ENCODE measurements around the gene SORCS1.

Gene SORCS1

DNA sequence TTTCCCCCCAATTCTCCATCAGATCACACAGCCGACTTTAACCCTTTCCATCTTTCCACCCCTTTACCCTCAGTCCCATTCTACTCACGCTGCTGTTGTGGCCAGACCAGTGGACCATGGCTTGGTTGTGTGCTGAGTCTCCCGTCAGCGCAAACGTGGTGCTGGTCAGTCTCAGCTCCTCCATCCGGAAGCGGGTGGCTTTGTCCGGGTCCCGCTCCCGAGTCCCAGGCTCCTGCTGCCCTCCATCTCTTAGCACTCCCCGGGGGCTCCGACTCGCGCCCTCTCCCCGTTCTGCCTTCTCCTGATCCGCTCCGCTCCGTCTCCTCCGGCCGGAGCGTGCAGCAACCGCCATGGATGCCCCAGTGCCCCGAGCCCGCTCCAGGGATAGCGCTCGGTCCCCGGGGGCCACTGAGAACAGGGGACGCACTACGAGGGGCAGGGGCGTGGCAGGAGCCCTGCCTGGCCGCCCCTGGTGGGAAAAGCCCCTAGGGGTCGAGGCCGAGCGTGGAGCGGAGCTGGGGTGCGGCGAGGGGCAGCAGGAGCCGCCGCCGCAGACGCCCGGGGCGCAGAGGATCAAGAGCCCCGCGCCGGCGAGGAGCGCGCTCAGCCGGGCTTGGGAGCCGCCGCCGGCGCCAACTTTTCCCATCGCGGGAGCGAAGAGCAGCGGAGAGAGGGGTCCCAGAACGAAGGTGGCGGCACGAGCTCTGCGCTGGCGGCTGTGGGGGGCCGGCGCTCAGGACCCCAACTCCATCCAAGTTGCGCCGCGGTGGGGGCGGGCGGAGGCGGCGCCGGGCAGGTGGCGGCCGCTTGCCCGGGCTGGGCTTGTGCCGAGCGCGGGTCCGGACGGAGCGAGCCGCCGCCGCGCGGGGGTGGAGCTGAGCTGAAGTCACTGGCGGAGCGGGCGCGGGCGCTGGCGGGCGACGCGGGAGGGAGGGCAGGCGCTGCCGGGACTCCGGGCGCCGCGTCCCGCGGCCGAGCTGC lies at the start of gene SORCS1:
Gene SORCS1, minus strand, starts transcription at position 826 of the 981 bp plus-strand sequence.
- no peak for DNase-seq

DNA sequence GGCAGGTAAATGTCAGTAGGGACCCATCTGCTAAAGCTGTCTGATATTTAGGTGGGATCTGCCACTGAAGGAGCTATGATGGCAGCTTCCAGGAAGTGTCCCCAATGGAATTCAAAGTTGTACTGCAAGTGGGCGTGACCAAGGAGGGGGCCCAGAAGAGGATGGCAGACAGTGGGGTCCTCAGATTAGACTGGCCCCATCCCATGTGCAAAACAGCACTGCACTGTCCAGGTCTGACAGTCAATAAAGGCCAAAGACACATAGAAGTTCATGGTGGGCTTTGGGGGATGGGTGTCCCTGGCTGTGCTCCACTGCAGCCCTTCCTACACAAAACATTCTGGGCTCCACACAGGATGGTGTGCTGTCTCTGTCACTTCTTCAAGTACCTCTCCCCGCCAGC lies 49.8 kb upstream of the SORCS1 start:
- DNase-seq, result no peak

DNA sequence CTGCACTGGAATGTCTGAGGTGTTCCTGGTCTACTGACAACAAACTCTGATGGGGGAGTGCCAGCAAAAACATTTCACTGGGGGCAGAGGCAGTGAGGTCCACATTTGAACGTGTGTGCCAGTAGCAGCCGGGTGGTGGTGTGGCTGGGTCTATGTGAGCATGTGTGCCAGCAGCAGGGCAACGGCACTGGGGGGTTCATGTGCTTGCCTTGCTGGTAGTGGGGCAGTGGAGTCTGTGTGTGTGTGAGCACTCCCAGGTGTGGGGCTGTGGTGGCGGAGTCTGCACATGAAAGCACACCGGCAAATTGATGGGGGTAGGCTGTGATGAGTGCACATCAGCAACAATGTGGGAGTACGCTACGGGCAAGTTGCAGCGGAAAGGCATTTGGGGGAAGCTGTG lies 49.4 kb upstream of the SORCS1 start:
- no peak for DNase-seq

DNA sequence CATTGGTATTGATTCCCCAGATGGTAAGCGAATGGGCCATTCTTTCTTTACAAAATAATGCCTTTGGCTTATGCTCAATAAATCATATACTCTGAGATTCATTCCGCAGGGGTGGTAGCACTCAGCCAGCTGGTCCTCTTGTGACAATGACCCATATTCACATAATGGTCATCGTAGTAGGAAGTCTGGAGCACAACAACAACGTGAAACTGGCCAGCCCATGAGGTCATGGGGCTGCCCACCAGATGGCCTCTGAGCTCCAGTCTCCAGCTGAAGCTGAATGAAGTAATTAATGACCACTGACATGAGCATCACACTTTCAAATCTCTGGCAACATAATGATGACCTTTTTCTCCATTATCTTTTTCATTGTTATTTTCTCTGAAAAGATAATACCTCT lies 42.3 kb upstream of the SORCS1 start:
- DNase-seq, result no peak

DNA sequence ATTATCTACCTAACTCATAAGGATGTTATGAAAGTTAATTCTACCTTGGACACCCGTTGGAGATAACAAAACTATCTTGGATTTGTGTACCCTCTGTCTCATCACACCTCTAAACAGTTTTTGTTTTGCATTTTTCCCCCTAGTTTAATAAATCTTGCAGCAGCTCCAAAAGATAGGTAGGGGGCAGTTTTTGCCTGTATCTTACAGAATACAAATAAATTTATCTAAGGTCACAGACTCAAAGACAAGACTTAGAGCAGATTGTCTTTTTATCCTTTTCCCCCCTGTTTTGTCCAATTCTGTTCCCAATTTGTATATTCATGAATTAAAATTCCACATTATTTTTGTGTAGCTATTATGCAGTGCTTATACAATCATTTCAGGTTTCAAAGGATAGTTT lies 5.0 kb upstream of the SORCS1 start:
- no peak for DNase-seq

DNA sequence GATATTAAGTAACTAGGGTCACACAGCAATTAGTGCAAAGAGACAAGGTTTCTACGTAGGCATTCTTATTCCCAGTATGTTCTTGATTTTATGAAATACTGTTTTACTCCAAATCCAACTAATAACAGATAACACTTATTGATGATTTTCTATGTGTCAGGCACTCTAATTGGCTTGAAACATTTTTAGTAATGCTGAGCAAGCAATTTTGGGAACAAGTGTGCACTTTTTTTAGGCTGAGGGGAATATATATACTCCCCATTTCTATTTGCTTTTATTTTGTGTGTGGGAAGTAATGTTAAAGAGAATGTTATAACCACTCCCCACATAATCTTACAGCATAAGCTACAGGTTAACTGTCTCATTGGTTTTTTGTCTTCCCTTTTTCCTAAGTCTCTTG lies 4.2 kb upstream of the SORCS1 start:
- no peak for DNase-seq

DNA sequence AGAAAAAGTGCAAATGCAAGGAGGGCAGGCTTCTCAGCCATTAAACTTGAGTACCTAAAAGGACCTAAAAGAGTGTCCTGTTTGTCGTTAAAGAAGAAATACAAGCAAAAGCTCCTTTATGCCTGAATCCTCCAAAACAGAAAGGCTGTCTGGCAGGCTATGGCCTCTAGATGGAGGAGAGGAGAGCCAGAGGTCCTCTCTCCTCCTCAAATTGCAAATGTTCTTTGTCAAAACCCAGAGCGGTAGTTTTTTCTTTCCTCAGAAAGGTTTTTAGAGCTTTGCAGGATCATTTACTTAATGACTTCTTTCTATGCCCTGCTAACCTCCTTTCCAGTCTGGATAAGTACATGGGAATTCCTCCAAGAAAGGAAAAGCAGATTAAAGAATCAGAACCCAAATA lies 1.9 kb upstream of the SORCS1 start:
- no peak for DNase-seq

DNA sequence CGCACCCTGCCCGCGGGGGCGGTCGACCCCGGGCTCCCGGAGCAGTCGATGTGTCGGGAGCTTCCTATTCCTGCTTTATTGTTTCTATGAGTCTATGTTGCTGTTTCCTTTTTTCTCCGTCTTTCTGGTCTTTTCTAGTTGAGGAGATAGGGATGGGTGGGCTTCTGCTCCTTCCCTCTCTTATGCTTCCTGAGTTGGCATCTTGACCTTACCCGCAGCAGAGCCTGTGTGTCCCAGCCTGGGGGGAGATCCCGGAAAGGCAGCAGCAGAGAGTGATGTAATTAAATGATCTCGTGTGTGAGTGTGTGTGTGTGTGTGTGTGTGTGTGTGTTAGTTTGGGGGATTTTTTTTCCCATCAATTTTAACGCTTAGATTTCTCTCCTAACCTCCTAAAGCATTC lies 486 bp upstream of the SORCS1 start:
- DNase-seq, result no peak

DNA sequence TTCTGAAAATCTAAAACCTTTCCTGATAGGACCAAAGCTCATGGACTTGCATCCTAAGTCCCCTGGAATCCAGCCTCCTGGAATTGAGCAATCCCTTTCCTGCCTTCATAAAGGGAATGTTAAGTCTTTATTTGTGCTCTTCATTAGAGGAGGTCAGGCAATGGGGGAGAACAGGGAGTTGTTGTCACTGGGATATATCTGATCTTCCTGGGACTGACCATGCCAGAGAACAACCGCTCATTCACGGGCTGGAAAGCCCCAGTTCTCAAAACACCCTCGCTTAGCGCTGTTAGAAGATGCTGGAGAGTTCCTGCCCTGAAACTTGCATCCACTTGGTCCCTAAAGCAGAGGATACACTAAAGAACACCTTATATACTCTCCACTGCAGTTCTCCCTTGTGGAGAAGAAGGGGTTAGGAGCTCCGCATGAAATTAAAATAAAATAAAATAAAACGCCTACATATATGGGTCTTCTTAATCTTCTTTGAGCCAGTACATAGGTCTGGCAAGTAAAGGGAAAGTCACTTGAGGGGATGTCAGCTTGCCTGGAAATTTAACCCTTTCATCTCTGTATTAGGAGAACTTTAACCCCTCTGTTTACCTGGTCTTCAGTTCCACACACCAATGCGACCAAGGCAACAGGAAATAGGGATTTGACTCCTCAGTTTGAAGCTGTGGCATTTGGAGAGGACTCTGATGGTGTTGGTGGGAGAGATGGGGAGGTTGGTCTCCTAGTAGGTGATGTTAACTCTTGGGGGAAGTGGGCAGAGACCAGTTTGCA lies 1.2 kb downstream of the SORCS1 start:
- DNase-seq, result no peak

DNA sequence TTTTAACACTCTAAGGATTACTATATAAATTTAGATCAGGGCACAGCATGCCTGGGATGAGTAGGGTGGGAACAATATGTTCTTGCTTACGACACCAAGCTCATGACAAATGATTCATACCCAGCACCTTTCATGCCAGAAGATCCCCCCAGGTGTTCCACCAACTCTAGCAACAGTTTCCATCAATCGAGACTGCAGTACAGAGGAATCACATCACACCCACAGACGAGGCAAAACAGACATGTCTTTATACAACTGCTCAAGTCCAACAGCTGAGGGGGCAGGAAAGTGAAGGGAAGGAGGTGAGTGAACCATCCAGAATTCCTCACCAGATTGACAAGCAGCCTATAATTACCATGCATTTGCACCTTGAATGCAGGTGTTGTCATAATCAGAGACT lies 3.6 kb downstream of the SORCS1 start:
- no peak for DNase-seq

DNA sequence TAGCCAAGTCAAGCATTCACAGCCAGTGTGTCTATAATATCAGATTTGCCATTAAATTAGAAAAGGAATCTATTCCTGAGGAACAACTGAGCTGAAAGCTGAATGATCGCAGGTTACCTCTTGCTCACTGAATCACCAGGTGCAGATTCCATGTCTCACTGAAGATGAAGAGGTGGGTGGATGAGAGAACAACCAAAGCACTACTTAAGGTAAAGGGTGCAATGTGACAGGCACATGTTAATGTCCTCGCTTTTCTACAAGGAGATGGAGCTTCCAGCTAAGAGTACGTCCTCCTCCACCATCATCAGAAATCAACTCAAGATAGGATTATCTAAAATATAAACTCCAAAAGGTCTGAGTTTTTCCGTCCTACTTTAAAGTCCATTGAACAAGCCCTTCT lies 4.6 kb downstream of the SORCS1 start:
- no peak for DNase-seq

DNA sequence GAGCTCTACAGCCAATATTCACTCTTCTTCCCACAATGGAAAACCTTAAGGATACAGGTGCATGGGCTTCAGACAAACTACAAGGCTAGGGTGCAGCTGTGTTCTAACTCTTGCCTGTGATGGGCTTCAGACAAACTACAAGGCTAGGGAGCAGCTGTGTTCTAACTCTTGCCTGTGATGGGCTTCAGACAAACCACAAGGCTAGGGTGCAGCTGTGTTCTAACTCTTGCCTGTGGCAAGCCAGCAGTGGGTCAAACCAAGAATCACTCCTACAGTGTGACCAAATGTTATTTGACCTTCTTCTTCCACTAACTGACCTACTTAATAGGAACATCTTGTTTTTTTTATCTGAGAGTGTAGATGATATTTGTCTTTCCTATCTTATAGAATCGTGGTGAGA lies 7.4 kb downstream of the SORCS1 start:
- DNase-seq, result no peak

DNA sequence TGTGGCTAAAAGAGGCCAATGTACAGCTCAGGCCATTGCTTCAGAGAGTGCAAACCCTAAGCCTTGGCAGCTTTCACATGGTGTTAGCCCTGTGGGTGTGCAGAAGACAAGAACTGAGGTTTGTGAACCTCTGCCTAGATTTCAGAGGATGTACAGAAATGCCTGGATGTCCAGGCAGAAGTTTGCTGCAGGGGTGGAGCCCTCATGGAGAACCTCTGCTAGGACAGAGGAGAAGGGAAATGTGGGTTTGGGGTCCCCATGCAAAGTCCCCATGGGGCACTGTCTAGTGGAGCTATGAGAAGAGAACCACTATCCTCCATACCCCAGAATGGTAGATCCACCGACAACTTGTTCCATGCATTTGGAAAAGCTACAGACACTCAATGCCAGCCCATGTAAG lies 12.4 kb downstream of the SORCS1 start:
- DNase-seq, result no peak

DNA sequence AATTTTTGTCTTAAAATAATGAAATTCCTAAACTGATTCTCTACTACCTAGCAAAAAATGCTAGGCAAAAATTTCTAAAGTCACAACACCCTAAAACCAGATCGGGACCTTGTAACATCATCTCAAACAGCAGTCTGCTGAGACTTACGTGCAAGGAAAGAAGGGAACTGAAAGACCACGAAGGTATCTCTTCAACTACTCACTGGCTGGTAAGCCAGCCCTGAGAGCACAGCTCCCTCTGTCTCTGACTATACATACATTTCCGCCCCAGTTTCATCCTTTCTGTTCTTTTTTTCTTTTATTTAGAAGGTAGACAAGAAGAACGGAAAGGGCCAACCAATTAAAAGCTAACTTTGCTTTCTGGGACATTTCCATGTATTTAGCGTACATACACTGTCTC lies 15.6 kb downstream of the SORCS1 start:
- no peak for DNase-seq

DNA sequence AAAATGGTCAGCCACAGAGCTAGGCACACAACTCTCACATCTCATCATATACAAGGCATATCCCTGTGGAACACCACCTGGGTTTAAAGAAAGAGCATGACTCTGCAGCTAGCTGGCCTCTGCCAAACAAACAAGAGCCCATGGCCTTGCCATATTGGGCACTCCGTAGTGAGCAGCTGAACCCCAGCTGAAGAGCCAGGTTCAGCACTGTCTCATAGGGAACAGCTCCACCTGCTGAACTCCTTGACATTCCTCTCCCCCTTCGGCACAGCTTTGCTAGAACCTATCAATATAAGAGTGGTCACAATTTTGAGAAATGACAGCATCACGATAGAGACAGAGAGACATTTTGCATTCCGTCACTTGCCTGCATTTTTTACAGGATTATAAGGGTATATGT lies 20.0 kb downstream of the SORCS1 start:
- no peak for DNase-seq

DNA sequence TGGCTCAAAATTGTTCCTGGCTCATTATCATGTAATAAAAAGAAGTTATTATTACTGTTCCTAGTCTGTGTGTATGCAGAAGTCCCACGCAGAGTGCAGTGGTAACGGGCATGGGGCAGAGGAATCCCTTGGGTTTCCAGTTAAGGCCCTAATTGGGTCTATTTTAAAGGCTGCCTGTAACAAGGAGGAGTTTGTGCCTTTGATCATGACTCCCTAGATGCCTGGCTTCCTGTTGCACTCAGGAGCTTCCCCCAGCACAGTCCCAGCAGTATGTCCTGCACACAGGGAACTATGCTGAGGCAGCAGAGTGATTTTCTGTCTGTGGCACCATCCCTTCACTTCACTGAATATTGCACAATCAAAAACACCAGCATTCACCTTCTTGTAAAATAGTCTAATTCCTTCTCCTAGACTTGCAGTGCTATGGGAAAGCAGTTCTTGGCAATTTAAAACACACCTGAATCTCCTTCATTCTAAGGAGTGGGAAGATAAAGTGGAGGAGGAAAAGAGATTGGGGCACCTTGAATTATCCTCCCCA lies 22.9 kb downstream of the SORCS1 start:
- no peak for DNase-seq

DNA sequence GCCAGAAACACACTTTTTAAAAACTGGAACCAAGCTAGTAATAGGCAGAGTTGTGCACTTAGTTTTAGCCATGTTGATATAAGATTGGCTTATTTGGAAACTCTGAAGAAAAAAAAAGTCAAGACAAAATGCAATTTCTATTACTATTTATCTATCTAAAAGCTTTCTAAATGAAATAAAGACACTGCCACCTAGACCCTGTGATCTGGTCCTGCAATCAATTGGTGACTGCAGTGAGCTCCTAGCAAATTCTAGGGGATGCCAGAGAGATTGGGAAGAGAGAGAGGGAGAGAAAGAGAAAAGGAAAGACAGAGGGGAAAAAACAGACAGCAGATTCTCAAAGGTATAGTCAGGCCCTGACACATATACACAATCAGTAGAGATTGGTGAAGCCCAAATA lies 25.3 kb downstream of the SORCS1 start:
- no peak for DNase-seq

DNA sequence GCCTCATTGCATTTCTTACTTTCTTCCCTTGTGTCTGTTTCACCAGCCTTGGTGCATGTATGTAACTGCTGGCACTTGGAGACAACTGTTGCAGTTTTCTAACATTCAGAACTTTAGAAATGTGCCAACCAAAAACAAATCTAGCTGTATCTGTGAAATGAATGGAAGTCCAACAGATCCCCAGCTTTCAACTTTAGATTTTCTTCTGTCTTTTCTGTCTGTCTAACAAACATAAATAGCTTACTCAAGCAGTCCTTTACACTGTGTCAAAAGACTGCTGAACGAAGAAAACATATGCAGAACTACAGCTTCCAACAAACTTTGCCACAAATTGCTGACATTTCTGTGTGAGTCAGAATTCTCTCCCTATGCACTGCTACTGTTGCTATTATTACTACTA lies 30.9 kb downstream of the SORCS1 start:
- DNase-seq, result no peak

DNA sequence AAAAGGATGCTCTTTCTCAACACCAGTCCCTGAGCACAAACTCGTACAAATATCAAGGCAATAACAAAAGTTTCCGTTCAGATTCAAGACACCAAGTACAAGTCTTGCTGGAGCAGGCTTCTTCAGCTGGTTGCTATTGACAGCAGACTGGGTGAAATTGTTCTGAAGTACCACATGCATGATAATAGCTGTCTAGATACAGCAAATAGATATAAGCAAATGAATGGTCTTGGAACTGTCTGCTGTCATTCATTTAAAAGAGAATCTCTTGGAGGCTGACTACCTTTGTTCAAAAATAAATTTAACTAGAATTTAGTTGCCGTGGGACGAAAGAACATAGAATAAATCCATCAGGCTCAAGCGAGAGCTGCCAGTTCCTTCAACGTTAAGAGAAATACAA lies 35.5 kb downstream of the SORCS1 start:
- no peak for DNase-seq

DNA sequence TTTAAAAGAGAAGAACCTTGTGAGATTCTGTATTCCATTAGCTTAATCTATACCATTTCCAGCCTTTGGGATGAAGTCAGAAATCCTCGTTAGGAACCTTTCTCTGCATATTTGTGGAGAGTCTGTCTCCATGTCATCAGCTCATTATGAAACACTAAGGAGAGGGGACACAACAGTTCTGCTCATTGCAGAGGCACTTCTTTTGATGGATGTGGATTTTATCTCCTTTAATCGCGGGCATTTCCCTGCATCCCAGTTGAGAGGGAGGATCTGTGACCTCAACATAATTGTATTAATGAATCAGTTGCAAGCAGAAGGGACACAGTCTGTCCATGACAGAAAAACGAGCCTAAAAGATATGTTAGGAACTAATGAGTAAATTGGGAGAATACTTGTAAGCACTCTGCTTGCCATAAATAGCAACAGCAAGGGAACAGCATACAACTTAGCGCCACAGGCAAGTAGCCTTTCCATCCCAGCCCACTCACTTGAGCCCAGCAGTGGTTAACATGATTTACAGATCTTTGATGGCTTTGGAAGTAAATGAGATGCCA lies 37.9 kb downstream of the SORCS1 start:
- DNase-seq, result no peak

DNA sequence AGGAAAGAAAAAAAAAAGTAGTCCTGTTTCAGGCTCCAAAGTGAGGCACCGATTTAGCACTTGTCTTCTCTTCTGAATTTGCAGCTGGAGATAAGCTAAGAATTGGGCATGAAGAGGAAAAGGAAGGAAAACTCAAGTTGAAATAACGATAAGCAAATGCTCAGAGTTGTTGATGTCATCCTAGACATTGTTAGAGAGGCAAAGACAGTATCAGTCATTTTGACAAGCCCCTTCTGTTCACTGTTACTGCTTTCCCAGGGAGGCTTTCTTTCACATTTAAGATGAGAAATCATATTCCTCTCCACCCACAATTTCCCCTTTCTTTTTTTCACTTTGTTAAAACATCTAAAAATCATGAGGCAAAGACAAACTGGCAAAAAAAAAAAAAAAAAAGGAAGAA lies 41.8 kb downstream of the SORCS1 start:
- no peak for DNase-seq

DNA sequence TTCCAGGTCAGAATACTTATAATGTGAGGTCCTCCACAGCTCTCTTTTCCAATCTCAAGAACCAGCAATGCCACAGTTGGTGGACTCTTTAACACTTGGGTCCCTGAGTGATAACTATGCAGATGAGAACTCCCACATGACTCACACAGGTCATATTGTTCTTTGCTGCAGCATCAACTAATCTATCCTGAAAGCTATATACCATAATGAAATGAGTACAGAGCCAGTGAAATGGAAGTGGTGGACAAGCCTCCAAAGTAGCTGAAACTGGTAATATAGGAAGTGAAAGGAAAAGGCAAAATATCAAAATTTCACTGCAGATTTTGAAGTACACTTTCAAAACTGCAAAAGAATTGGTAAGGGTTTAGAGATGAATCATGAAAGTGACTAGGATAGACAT lies 45.6 kb downstream of the SORCS1 start:
- DNase-seq, result no peak

DNA sequence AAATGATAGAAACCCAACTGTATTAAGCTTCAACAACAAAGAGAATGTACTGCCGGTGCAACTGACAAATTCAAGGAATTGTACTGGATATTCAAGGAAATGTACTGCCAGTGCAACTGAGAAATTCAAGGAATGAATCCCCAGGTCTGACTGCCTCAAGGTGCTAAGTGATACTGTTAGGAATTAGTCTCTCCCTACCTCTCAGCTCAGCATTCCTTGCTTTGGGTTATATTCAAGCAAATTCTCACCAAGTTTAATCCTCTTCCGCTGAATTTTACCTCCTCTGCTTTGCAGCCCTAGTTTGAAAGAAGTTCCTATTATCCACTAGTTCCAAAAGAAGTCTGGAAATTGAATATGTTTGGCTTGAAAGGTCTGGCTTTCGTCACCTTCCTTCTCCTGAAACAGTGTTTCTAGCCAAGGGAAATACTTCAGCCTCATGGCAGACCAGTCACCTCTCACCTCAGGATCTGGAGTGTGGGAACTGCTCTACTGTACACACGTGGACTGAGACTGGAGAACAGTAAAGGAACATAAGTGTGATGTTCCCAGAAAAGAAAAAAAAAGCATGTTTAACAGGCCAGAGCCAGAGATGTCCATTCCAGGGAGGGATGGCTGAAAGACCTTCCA lies 60.4 kb downstream of the SORCS1 start:
- no peak for DNase-seq

All from cerebellar nuclear complex (tissue), 1 donor.